ENCODE data around the gene PAQR4.

The PAQR4 gene

DNA sequence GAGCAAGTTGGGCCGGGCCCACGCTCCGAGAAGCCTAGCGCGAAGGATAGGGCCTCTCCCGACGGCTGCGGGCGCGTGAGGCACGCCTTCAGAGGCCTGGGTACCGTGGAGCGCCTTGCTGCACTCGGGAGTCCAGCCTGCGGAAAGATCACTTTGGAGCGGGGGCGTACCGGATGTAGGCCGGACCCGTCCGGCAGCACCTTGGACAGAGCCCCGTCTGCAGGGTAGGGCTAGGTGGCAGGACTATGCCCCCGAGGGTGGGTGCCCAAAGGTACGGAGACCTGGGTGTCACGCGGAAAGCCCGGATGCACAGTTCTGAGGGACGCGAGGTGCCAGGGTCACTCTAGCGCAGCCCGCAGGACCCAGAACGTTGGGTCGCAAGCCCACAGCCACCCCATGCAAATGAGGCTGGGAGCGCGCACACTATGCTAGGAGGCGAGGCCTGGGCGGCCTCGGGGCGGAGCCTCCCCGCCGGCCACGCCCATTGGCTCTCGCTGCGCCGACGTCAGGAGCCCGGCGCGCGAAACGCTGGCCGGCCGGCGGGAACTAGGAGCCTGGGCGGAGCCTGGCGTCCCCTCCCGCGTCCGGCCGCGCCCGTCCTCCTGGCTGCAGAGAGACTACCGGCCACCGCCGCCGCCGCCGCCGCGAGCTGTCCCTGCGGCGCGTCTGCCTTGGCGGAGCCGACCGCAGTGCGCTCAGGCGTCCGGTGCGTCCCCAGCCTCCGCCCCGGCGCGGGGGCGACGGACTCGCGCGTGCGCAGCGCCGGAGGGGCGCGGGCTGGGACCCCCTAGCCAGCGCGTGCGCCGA lies at the start of gene PAQR4:
PAQR4 (plus strand) TSS at position 611 of the 807 bp plus-strand sequence. CDS start 327 bp downstream, outside the sequence.
- CTCF ChIA-PET, result interaction anchor here (0.6 to 1.5 kb wide), 5 partner anchors 9 to 828 kb away, joined by 3 to 8 read pairs (median 3); no protein-coding TSS in a partner anchor
- DNase-seq (ENCODE audit: low spot score), result peak; percentile 84
- POLR2A ChIA-PET (ENCODE audit: low non-redundant PET), result interaction anchor here (1.0 kb wide), 1 partner anchor 12 kb away, joined by 3 read pairs; the partner anchor contains the start of gene PKMYT1
- no peak for TF ChIP-seq CTCF (conservative IDR thresholded peaks at IDR 0.05; ENCODE audit: low read depth)
- peak within 1 kb of the TSS; percentile 84 for H3K27ac ChIP-seq

DNA sequence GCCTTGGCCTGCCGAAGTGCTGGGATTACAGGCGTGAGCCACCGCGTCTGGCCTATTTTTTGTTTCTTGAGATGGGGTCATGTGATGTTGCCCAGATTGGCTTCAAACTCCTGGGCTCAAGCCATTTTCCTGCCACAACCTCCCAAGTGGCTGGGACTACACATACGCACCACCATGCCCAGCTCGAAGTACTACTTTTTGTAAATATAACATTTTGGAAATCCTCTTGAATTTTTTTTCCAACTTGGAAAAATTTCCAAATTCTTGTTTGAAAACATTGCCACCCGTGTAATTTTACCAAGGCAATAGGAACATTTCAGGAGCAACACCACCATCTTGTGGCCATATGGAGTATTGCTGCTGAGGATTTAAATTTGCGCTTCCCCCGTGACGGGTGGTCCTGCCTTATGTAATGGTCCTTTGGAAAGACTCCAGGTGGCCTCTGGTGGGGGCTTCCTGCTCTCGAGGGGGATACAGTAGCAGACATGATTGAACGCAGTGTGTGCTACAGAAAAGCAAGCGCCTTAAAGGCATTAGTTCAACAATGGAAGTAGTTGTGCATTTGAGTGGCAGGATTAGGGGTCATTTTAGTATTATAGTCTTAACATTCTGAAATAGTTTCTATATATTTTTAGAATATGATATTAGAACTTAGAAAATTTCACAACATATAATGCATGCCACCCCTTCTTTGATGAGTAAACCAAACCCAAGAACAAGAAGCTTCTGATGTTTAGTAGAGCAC lies 49.5 kb upstream of the PAQR4 start:
- CTCF ChIA-PET, result interaction anchor here (0.7 to 1.1 kb wide), 6 partner anchors 8 to 49 kb away, joined by 3 to 13 read pairs (median 6); partner anchors contain the start of gene FLYWCH1
- peak; percentile 55 for DNase-seq (ENCODE audit: low spot score)
- POLR2A ChIA-PET (ENCODE audit: low non-redundant PET), result interaction anchor here (0.5 to 0.7 kb wide), 3 partner anchors 14 to 1464 kb away, joined by 3 to 6 read pairs (median 3); partner anchors contain the start of gene FLYWCH2
- H3K27ac ChIP-seq, result peak overlapping the region; percentile 95
- TF ChIP-seq CTCF (conservative IDR thresholded peaks at IDR 0.05; ENCODE audit: low read depth), result peak; percentile 87

DNA sequence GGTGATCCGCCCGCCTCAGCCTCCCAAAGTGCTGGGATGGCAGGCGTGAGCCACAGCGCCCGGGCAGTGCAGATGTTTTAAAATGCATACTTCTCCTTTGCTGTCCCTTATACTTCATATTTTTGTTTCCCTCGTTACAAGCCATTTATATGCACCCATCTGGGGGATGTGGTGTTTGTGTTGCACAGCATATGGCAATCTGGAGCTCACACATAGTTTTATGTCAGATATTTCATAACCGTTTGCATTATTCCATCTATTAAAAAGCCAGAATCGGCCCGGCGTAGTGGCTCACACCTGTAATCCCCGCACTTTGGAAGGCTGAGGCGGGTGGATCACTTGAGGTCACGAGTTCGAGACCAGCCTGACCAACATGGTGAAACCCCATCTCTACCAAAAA lies 45.7 kb upstream of the PAQR4 start:
- DNase-seq (ENCODE audit: low spot score), result no peak
- ChIA-PET CTCF (no interaction called here), POLR2A (ENCODE audit: low non-redundant PET) (no interaction called here)
- H3K27ac ChIP-seq, result peak overlapping the region; percentile 72; the same call in 1 of the 2 replicates
- TF ChIP-seq CTCF (conservative IDR thresholded peaks at IDR 0.05; ENCODE audit: low read depth), result no peak

- no peak for TF ChIP-seq CTCF (conservative IDR thresholded peaks at IDR 0.05; ENCODE audit: low read depth)
- peak; percentile 16 for DNase-seq (ENCODE audit: low spot score)
- POLR2A ChIA-PET (ENCODE audit: low non-redundant PET), result no interaction called here
- peak overlapping the region; percentile 72 for H3K27ac ChIP-seq
- CTCF ChIA-PET, result interaction anchor here (0.6 to 0.7 kb wide), 3 partner anchors 35 to 44 kb away, joined by 3 to 5 read pairs (median 3); partner anchors contain the start of gene KREMEN2
Observed at GRCh38 chr16:2924901-2925755, 44.0 kb upstream of the PAQR4 start.

DNA sequence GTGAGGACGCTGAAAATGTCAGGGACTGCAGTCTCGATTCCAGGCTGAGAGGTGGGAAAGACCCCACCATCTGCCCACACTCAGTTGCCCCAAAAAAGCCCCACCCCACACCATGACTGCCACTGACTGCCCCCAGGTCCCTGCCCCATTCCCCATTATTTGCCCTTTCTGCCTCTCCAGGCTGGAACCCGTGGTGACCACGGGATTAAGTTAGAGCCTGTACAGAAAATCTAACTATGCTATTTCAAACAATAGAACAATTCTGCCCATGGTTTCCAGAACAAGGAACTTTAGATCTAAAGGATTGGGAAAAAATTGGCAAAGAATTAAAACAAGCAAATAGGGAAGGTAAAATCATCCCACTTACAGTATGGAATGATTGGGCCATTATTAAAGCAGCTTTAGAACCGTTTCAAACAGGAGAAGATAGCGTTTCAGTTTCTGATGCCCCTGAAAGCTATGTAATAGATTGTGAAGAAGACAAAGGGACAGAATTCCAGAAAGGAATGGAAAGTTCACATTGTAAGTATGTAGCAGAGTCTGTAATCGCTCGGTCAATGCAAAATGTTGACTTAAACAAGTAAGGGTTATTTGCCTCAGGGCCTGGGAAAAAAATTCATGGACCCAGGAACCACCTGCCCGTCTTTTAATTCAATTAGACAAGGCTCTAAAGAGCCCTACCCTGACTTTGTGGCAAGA lies 43.0 kb upstream of the PAQR4 start:
- TF ChIP-seq CTCF (conservative IDR thresholded peaks at IDR 0.05; ENCODE audit: low read depth), result no peak
- H3K27ac ChIP-seq, result peak overlapping the region; percentile 72
- DNase-seq (ENCODE audit: low spot score), result no peak
- POLR2A ChIA-PET (ENCODE audit: low non-redundant PET), result no interaction called here
- CTCF ChIA-PET, result interaction anchor here (0.5 to 1.8 kb wide), 6 partner anchors 17 to 152 kb away, joined by 3 to 13 read pairs (median 3); no protein-coding TSS in a partner anchor

All from RWPE1 (cell line).